Measurements from ENCODE around the gene RGS12. TPM values are rescaled to one million over a fixed set of nuclear protein-coding genes. Genes with fewer than 3 reads are reported as not detected.

RGS12 gene
- total RNA-seq, 2 experiments from 2014 or later, result 9.7 to 10.9 TPM

DNA sequence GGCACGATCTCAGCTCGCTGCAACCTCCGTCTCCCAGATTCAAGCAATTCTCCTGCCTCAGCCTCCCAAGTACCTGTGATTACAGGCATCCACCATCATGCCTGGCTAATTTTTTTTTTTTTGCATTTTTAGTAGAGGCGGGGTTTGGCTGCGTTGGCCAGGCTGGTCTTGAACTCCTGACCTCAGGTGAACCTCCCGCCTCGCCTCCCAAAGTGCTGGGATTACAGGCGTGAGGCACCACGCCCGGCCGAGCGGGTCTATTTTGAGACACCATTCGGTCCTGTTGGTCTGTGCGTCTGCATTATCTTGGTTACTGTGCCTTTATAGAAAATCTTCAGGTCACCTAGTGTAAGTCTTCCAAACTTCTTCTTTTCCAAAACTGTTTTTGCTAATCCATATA lies 21.7 kb upstream of the RGS12 start:
- H3K4me1 Mint-ChIP-seq, result peaks cover 7% of the 10 kb centered on the region
- H3K9me3 Mint-ChIP-seq, result no peaks in the 10 kb centered on the region
- DNase-seq, result no peak
- POLR2A ChIA-PET, result no interaction called here
- no peak overlapping the region for H3K27ac Mint-ChIP-seq
- H3K4me3 Mint-ChIP-seq, result no peak overlapping the region
- H3K27me3 Mint-ChIP-seq, result peaks cover 10% of the 10 kb centered on the region
- CTCF ChIA-PET, result no interaction called here
- no peaks in the 10 kb centered on the region for H3K36me3 Mint-ChIP-seq (ENCODE audit: low read depth)

- H3K9me3 Mint-ChIP-seq, result peaks cover 11% of the 10 kb centered on the region
- H3K4me3 Mint-ChIP-seq, result no peak overlapping the region
- peaks cover 9% of the 10 kb centered on the region for H3K4me1 Mint-ChIP-seq
- peaks cover 2% of the 10 kb centered on the region for H3K36me3 Mint-ChIP-seq (ENCODE audit: low read depth)
- ChIA-PET CTCF (no interaction called here), POLR2A (no interaction called here)
- H3K27ac Mint-ChIP-seq, result no peak overlapping the region
- no peak for DNase-seq
- peaks cover 7% of the 10 kb centered on the region for H3K27me3 Mint-ChIP-seq
Measured at GRCh38 chr4:3276986-3277385, 15.8 kb upstream of the RGS12 start.

DNA sequence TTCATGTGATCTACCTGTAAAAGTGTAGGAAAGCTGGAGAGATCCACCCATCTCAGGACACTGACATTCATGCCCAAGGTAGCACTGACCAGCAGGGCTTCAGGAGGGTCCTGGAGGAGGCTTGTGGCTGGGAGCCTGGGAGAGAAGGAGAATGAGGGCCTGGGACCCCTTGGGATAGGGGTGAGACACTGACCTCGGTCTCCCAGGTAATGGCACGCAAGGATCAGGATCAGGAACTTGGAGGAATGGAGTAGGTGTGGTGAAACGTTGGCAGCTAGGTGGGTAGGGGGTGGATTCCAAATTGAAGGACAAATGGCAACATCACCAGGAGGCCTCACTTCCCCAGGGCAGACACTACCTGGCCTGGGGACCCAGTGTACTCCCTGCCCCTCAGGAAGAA lies 12.4 kb upstream of the RGS12 start:
- POLR2A ChIA-PET, result no interaction called here
- peaks cover 8% of the 10 kb centered on the region for H3K4me1 Mint-ChIP-seq
- CTCF ChIA-PET, result no interaction called here
- peaks cover 2% of the 10 kb centered on the region for H3K36me3 Mint-ChIP-seq (ENCODE audit: low read depth)
- no peak overlapping the region for H3K4me3 Mint-ChIP-seq
- H3K27ac Mint-ChIP-seq, result no peak overlapping the region
- no peaks in the 10 kb centered on the region for H3K27me3 Mint-ChIP-seq
- peaks cover 11% of the 10 kb centered on the region for H3K9me3 Mint-ChIP-seq
- no peak for DNase-seq

GRCh38 chr4:3283483-3283882 lies 9.3 kb upstream of the RGS12 start:
- H3K4me1 Mint-ChIP-seq, result no peaks in the 10 kb centered on the region
- H3K9me3 Mint-ChIP-seq, result peaks cover 11% of the 10 kb centered on the region
- ChIA-PET CTCF (no interaction called here), POLR2A (no interaction called here)
- peaks cover 2% of the 10 kb centered on the region for H3K36me3 Mint-ChIP-seq (ENCODE audit: low read depth)
- no peak overlapping the region for H3K27ac Mint-ChIP-seq
- H3K4me3 Mint-ChIP-seq, result no peak overlapping the region
- peaks cover 7% of the 10 kb centered on the region for H3K27me3 Mint-ChIP-seq
- no peak for DNase-seq

DNA sequence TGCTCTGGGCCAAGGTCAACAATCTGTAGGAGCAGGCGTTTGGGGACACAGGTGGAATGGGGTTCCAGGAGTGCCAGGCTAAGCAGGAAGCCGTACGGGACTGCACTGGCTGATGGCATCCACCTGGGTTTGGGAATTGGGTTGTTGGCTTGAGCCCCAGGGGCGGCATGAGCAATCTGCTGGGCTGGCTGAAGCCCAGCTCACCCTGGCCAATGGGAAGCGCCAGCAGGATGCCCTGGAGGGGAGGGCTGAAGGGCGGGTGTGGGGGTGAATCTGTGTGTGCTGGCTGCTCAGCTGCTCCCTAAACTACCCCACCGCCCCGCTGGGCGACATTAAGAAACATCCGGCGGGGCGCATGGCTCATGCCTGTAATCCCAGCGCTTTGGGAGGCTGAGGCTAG lies 8.9 kb upstream of the RGS12 start:
- peaks cover 9% of the 10 kb centered on the region for H3K27me3 Mint-ChIP-seq
- peaks cover 8% of the 10 kb centered on the region for H3K9me3 Mint-ChIP-seq
- no peak overlapping the region for H3K27ac Mint-ChIP-seq
- POLR2A ChIA-PET, result no interaction called here
- no peak overlapping the region for H3K4me3 Mint-ChIP-seq
- peaks cover 1% of the 10 kb centered on the region for H3K36me3 Mint-ChIP-seq (ENCODE audit: low read depth)
- DNase-seq, result no peak
- CTCF ChIA-PET, result no interaction called here
- no peaks in the 10 kb centered on the region for H3K4me1 Mint-ChIP-seq

DNA sequence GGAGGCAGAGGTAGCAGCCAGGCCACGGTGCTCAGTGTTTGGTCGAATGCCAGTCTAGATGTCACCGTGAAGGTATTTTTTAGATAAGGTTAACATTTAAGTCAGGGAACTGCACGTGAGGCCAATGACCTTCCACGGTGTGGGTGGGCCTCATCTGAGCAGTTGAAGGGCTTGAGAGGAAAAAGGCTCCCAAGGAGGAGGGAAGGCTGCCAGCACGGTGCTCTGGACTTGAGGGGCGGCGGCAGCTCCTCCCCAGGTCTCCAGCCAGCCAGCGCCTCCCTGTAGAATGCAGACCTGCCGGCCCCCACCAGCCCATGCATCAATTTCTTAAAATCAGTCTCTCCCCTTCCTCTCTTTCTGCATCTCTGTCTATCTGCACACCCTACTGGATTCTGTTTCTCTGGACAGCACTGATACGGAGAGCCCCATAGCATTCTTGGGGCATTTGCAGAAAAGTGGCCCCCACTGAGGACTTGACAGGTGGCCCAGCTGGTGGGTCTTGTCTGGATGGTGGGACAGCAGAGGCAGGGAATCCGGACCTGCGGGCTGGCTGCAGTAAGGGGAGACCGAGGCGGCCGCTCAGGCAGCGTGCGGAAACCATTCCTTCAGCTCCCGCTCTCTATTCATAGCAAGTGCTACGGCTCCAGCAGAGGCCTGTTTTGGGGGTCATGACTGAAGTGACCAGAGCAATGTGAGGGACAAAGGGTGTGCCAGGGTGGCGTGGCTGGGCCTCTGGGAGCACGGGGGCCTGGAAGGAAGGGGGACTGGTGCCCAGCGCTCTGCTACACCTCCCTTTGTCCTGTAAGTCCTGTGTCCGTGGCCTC lies 7.9 kb upstream of the RGS12 start:
- Mint-ChIP-seq H3K36me3 (ENCODE audit: low read depth) (no peaks in the 10 kb centered on the region), H3K27ac (no peak overlapping the region), H3K9me3 (peaks cover 7% of the 10 kb centered on the region), H3K4me3 (no peak overlapping the region), H3K4me1 (no peaks in the 10 kb centered on the region), H3K27me3 (peaks cover 16% of the 10 kb centered on the region)
- ChIA-PET POLR2A (no interaction called here), CTCF (no interaction called here)
- DNase-seq, result no peak

- Mint-ChIP-seq H3K4me1 (no peaks in the 10 kb centered on the region), H3K4me3 (no peak overlapping the region), H3K27ac (no peak overlapping the region), H3K27me3 (peaks cover 23% of the 10 kb centered on the region), H3K36me3 (ENCODE audit: low read depth) (no peaks in the 10 kb centered on the region), H3K9me3 (peaks cover 7% of the 10 kb centered on the region)
- no peak for DNase-seq
- CTCF ChIA-PET, result no interaction called here
- POLR2A ChIA-PET, result no interaction called here
Measured at GRCh38 chr4:3285558-3286334, 7.1 kb upstream of the RGS12 start.

DNA sequence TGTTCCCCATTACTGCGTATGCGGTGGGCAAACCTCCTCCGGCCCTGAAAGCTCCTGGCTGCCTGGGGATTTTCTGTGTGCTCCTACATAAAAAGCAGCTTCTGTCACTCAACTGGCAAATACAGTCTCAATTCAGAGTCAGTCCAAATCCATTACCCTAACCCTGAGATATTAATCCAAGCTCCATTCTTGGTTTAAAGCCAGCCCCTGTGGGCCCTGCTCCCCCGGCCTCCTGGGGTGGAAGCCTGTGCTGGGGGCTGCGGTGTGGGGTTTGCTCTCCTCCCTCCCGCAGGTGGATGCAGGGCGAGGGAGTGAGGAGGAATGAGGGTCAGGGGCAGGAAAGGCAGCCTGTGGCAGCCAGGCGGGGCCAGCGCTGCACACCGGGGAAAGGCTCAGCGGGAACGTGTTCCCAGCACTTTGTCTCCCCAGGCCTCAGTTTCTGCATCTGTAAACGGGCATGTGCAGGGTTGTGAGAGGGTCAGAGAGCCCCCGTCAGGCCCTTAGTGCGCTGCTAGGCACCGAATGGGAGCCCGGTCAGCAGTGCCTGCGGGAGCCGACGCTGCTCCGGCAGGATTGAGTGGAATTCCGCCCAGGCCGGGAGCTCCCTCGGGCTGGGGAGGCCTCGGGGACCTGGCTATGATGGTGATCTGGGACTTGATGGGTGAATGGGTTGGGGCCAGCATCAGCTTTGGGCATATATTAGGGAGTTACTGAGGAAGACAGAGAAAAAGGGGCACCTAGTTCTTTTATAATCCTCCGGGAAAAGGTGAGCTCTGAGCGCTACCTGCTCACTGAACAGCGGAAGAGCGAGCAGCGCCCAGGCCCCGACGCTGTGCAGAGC lies 6.3 kb upstream of the RGS12 start:
- POLR2A ChIA-PET, result no interaction called here
- H3K27me3 Mint-ChIP-seq, result peaks cover 26% of the 10 kb centered on the region
- H3K4me3 Mint-ChIP-seq, result no peak overlapping the region
- no peak for DNase-seq
- CTCF ChIA-PET, result interaction anchor here (0.9 kb wide), 1 partner anchor 86 kb away, joined by 3 read pairs; no protein-coding TSS in a partner anchor
- no peak overlapping the region for H3K27ac Mint-ChIP-seq
- peaks cover 3% of the 10 kb centered on the region for H3K9me3 Mint-ChIP-seq
- H3K4me1 Mint-ChIP-seq, result peaks cover 2% of the 10 kb centered on the region
- H3K36me3 Mint-ChIP-seq (ENCODE audit: low read depth), result no peaks in the 10 kb centered on the region

- H3K36me3 Mint-ChIP-seq (ENCODE audit: low read depth), result no peaks in the 10 kb centered on the region
- DNase-seq, result no peak
- peaks cover 31% of the 10 kb centered on the region for H3K27me3 Mint-ChIP-seq
- H3K9me3 Mint-ChIP-seq, result no peaks in the 10 kb centered on the region
- peaks cover 6% of the 10 kb centered on the region for H3K4me1 Mint-ChIP-seq
- H3K27ac Mint-ChIP-seq, result no peak overlapping the region
- CTCF ChIA-PET, result interaction anchor here (0.9 to 1.2 kb wide), 2 partner anchors 78 to 87 kb away, joined by 3 read pairs; no protein-coding TSS in a partner anchor
- no peak overlapping the region for H3K4me3 Mint-ChIP-seq
- POLR2A ChIA-PET, result no interaction called here
Measured at GRCh38 chr4:3287271-3287971, 5.4 kb upstream of the RGS12 start.

GRCh38 chr4:3287972-3288570 lies 4.8 kb upstream of the RGS12 start:
- CTCF ChIA-PET, result interaction anchor here (1.2 kb wide), 1 partner anchor 78 kb away, joined by 3 read pairs; no protein-coding TSS in a partner anchor
- DNase-seq, result no peak
- Mint-ChIP-seq H3K27ac (no peak overlapping the region), H3K36me3 (ENCODE audit: low read depth) (no peaks in the 10 kb centered on the region), H3K4me3 (no peak overlapping the region), H3K9me3 (no peaks in the 10 kb centered on the region), H3K27me3 (peaks cover 31% of the 10 kb centered on the region), H3K4me1 (peaks cover 6% of the 10 kb centered on the region)
- POLR2A ChIA-PET, result no interaction called here

- POLR2A ChIA-PET, result no interaction called here
- Mint-ChIP-seq H3K27me3 (peaks cover 33% of the 10 kb centered on the region), H3K9me3 (no peaks in the 10 kb centered on the region)
Measured at GRCh38 chr4:3288571-3289094, 4.2 kb upstream of the RGS12 start.

DNA sequence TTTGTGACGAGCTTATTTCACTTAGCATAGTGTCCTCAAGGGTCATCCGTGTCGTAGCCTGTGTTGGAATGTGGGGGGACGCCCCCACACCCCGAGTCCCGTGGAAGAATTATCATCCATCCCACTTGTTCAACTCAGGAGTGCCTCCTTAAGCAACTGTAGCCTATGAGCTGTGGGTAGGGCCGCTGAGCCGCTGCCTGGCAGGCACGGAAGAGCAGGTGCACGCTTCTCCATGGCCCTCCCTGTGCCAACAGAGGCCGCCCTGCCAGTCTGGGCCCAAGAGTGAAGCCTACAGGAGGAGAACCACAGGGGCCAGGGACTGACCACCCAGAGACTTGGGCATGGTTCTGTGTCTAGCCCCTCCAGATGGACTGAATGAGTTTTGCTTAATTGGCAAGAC lies 2.3 kb upstream of the RGS12 start:
- Mint-ChIP-seq H3K36me3 (ENCODE audit: low read depth) (no peaks in the 10 kb centered on the region), H3K4me1 (peaks cover 17% of the 10 kb centered on the region), H3K4me3 (no peak overlapping the region), H3K9me3 (no peaks in the 10 kb centered on the region), H3K27ac (no peak overlapping the region), H3K27me3 (peaks cover 45% of the 10 kb centered on the region)
- POLR2A ChIA-PET, result no interaction called here
- CTCF ChIA-PET, result no interaction called here
- no peak for DNase-seq

More at GRCh38 chr4:3288571-3289094, 4.2 kb upstream of the RGS12 start:
- Mint-ChIP-seq H3K4me1 (peaks cover 9% of the 10 kb centered on the region), H3K4me3 (no peak overlapping the region), H3K36me3 (ENCODE audit: low read depth) (no peaks in the 10 kb centered on the region), H3K27ac (no peak overlapping the region)
- CTCF ChIA-PET, result interaction anchor here (1.2 kb wide), 1 partner anchor 79 kb away, joined by 3 read pairs; no protein-coding TSS in a partner anchor
- DNase-seq, result no peak

Measured in activated CD4-positive, alpha-beta T cell treated with anti-CD3 and anti-CD28 coated beads, Interleukin-2, amount 10 ng/mL, durations not matched to agents 7 days and 5 days (primary cell).